ENCODE results near the gene GATAD2B. TPM values are rescaled to one million over a fixed set of nuclear protein-coding genes. Genes with fewer than 3 reads are reported as not detected.

The GATAD2B gene
- total and polyA plus RNA-seq, 9 donors: 11.2 to 73.0 (median 55.8) TPM

DNA sequence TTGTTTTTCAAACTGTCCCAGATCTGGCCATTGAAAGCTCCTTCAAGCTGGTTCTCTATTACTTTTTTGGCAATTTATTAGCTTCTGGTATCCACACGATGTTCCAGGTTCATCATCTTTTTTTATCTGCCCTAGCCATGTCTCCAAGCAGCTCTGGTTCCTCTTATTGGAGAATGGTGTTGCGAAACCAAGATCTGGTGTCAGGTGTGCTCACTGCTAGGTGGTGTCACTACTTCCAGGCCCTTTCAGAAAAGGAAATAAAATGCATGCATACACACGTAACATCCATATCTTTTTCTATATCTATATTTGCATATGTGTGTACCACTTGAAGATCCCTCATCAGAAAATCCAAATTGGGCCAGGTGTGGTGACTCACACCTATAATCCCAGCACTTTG, 53.3 kb downstream of the GATAD2B start:
- TF ChIP-seq CTCF (IDR thresholded peaks at IDR 0.05) (no peak), POLR2A (IDR thresholded peaks at IDR 0.05) (no peak), EP300 (IDR thresholded peaks at IDR 0.05) (no peak)
- Histone ChIP-seq H3K9me3 (no peaks in the 10 kb centered on the region), H3K27ac (no peak overlapping the region), H3K27me3 (no peaks in the 10 kb centered on the region), H3K36me3 (no peaks in the 10 kb centered on the region), H3K4me1 (ENCODE audit: insufficient read depth) (peaks cover 4% of the 10 kb centered on the region), H3K4me3 (no peak overlapping the region)
- intact Hi-C loops (cut with DNase I): no loop called here
- WGBS, 3 donors: 83 to 86% (median 86%) methylated on average over 3 of the region's 3 CpGs
- no peak for DNase-seq

DNA sequence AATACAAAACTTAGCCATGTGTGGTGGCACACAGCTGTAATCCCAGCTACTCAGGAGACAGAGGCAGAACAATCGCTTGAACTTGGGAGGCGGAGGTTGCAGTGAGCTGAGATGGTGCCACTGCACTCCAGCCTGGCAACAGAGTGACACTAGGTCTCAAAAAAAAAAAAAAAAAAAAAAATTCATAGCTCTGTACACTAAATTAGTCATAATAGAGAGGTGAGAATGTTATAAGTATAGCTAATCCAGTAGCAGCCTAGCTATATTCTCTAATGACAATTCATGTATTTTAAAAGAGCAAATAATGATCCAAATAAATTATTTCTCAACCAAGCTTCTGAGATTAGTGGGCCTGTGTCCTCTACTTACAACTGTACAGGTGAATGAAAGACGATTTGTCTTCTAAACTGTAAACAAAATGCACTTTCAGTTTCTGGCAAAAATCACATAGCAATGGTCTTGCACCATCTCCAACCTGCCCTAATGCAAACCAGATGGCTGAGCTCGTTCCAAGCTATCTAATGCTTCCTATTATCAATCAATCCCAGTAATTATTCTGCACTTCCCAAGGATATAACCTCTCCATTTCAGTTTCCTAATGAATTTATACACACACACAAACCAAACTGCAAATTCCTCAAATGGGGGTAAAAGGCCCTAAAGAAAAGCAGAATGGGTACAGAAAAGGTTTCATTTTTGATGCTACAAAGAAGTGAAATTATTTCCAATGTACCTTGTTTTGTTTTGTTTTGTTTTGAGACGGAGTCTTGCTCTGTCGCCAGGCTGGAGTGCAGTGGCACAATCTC, 56.5 kb downstream of the GATAD2B start:
- H3K36me3 ChIP-seq: no peaks in the 10 kb centered on the region
- H3K4me3 ChIP-seq: no peak overlapping the region
- peaks cover 9% of the 10 kb centered on the region for H3K4me1 ChIP-seq (ENCODE audit: insufficient read depth)
- H3K27me3 ChIP-seq: no peaks in the 10 kb centered on the region
- no peak for DNase-seq
- intact Hi-C loops (cut with DNase I): no loop called here
- TF ChIP-seq CTCF (IDR thresholded peaks at IDR 0.05) (no peak), EP300 (IDR thresholded peaks at IDR 0.05) (no peak), POLR2A (IDR thresholded peaks at IDR 0.05) (no peak)
- 50 to 57% (median 52%) methylated on average over 6 of the region's 6 CpGs for WGBS, 3 donors
- no peaks in the 10 kb centered on the region for H3K9me3 ChIP-seq
- no peak overlapping the region for H3K27ac ChIP-seq

GRCh38 chr1:153860285-153860684, 62.5 kb downstream of the GATAD2B start:
- Histone ChIP-seq H3K27ac (no peak overlapping the region), H3K36me3 (no peaks in the 10 kb centered on the region), H3K4me3 (no peak overlapping the region), H3K27me3 (no peaks in the 10 kb centered on the region), H3K9me3 (no peaks in the 10 kb centered on the region), H3K4me1 (ENCODE audit: insufficient read depth) (peaks cover 5% of the 10 kb centered on the region)
- intact Hi-C loops (cut with DNase I): no loop called here
- DNase-seq: no peak
- TF ChIP-seq POLR2A (IDR thresholded peaks at IDR 0.05) (no peak), EP300 (IDR thresholded peaks at IDR 0.05) (no peak), CTCF (IDR thresholded peaks at IDR 0.05) (no peak)
- WGBS, 3 donors: 71 to 88% (median 78%) methylated on average over 3 of the region's 3 CpGs

- intact Hi-C loops (cut with DNase I): no loop called here
- TF ChIP-seq POLR2A (IDR thresholded peaks at IDR 0.05): no peak
- TF ChIP-seq CTCF (IDR thresholded peaks at IDR 0.05): no peak
- no peak for TF ChIP-seq EP300 (IDR thresholded peaks at IDR 0.05)
- Histone ChIP-seq H3K27me3 (no peaks in the 10 kb centered on the region), H3K4me1 (ENCODE audit: insufficient read depth) (no peaks in the 10 kb centered on the region), H3K4me3 (no peak overlapping the region), H3K9me3 (no peaks in the 10 kb centered on the region), H3K36me3 (no peaks in the 10 kb centered on the region), H3K27ac (no peak overlapping the region)
- 94 to 98% (median 97%) methylated on average over 2 of the region's 2 CpGs for WGBS, 3 donors
- no peak for DNase-seq
Measured at GRCh38 chr1:153857505-153857904, 65.3 kb downstream of the GATAD2B start.

All from ovary (tissue), 9 donors.